ENCODE data around the gene PARL. TPM values are rescaled to one million over a fixed set of nuclear protein-coding genes. Genes with fewer than 3 reads are reported as not detected.

The PARL gene
- total and polyA plus RNA-seq, 10 of the 15 experiments (the other 5 are each of a cell fraction or from before 2014, with no cell fraction given): 49.7 to 113 (median 77.2) TPM

- TF ChIP-seq CTCF (IDR thresholded peaks at IDR 0.05 in 2 of 3, conservative IDR thresholded peaks at IDR 0.05 in 1 of 3; ENCODE audit: control insufficient read depth in 2 of 3, extremely low read depth in 1 of 3, insufficient read depth in 1 of 3, low read depth in 3 of 3, low read length in 3 of 3) (peak; percentile 98; a peak in 5 of 6 replicates), EED (IDR thresholded peaks at IDR 0.05; ENCODE audit: low read depth) (no peak), STAT1 (conservative IDR thresholded peaks at IDR 0.05) (0 out of 2 replicates have a peak, but pooled peaks have one; percentile 43), KLF5 (IDR thresholded peaks at IDR 0.05; ENCODE audit: partially characterized antibody) (no peak), ZNF24 (IDR thresholded peaks at IDR 0.05) (peak; percentile 55; the same call in 1 of the 2 replicates), TCF7 (IDR thresholded peaks at IDR 0.05; ENCODE audit: borderline replicate concordance) (no peak), PAX5 (IDR thresholded peaks at IDR 0.05; ENCODE audit: borderline replicate concordance, low read depth, low read length) (peak; percentile 55; the same call in 1 of the 2 replicates), RCOR1 (conservative IDR thresholded peaks at IDR 0.05; ENCODE audit: low read depth, low read length) (0 out of 2 replicates have a peak, but pooled peaks have one; percentile 47), ELK1 (IDR thresholded peaks at IDR 0.05; ENCODE audit: low read depth, low read length) (peak; percentile 66), CHD4 (IDR thresholded peaks at IDR 0.05) (no peak), SMAD5 (IDR thresholded peaks at IDR 0.05; ENCODE audit: low read depth) (no peak), MTA3 (IDR thresholded peaks at IDR 0.05; ENCODE audit: borderline replicate concordance, low read length) (no peak), KDM1A (IDR thresholded peaks at IDR 0.05; ENCODE audit: borderline replicate concordance) (no peak), TAF1 (IDR thresholded peaks at IDR 0.05; ENCODE audit: borderline replicate concordance, low read depth, low read length) (peak; percentile 92), IKZF2 (IDR thresholded peaks at IDR 0.05) (peak; percentile 25 to 43; a peak in 3 of 4 replicates), JUNB (IDR thresholded peaks at IDR 0.05) (no peak), CHD2 (IDR thresholded peaks at IDR 0.05; ENCODE audit: borderline replicate concordance, low read depth, low read length) (peak; percentile 78), EZH2 (IDR thresholded peaks at IDR 0.05; ENCODE audit: borderline replicate concordance, control insufficient read depth, low read depth, low read length) (no peak), SIN3A (IDR thresholded peaks at IDR 0.05; ENCODE audit: low read depth, low read length) (peak; percentile 85)
- TF ChIP-seq, protein P1, sequence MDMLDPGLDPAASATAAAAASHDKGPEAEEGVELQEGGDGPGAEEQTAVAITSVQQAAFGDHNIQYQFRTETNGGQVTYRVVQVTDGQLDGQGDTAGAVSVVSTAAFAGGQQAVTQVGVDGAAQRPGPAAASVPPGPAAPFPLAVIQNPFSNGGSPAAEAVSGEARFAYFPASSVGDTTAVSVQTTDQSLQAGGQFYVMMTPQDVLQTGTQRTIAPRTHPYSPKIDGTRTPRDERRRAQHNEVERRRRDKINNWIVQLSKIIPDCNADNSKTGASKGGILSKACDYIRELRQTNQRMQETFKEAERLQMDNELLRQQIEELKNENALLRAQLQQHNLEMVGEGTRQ (IDR thresholded peaks at IDR 0.05; ENCODE audit: borderline replicate concordance, low read depth, low read length): no peak; the same call in 1 of the 2 replicates
- TF ChIP-seq, protein P2, sequence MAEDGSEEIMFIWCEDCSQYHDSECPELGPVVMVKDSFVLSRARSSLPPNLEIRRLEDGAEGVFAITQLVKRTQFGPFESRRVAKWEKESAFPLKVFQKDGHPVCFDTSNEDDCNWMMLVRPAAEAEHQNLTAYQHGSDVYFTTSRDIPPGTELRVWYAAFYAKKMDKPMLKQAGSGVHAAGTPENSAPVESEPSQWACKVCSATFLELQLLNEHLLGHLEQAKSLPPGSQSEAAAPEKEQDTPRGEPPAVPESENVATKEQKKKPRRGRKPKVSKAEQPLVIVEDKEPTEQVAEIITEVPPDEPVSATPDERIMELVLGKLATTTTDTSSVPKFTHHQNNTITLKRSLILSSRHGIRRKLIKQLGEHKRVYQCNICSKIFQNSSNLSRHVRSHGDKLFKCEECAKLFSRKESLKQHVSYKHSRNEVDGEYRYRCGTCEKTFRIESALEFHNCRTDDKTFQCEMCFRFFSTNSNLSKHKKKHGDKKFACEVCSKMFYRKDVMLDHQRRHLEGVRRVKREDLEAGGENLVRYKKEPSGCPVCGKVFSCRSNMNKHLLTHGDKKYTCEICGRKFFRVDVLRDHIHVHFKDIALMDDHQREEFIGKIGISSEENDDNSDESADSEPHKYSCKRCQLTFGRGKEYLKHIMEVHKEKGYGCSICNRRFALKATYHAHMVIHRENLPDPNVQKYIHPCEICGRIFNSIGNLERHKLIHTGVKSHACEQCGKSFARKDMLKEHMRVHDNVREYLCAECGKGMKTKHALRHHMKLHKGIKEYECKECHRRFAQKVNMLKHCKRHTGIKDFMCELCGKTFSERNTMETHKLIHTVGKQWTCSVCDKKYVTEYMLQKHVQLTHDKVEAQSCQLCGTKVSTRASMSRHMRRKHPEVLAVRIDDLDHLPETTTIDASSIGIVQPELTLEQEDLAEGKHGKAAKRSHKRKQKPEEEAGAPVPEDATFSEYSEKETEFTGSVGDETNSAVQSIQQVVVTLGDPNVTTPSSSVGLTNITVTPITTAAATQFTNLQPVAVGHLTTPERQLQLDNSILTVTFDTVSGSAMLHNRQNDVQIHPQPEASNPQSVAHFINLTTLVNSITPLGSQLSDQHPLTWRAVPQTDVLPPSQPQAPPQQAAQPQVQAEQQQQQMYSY (CRISPR knock-in tag; IDR thresholded peaks at IDR 0.05): no peak
Measured at GRCh38 chr3:183884427-183885296, at the start of gene PARL (continued).
